SW480 (cell line): ENCODE measurements around the gene FTHL17.

Source experiments
- DNase-seq: peaks from one replicate; pipeline ENCODE4 v3.0.0-alpha.2; 2016; ENCODE audit warnings: low spot score

Gene FTHL17

GRCh38 chrX:31071725-31072124 is at the start of gene FTHL17:
TSS of gene FTHL17 (minus strand) at chrX:31072041. CDS start at chrX:31071953, 88 bp downstream.
- no peak for DNase-seq

- no peak for DNase-seq
Observed at GRCh38 chrX:31117266-31117665, 45.4 kb upstream of the FTHL17 start.

DNA sequence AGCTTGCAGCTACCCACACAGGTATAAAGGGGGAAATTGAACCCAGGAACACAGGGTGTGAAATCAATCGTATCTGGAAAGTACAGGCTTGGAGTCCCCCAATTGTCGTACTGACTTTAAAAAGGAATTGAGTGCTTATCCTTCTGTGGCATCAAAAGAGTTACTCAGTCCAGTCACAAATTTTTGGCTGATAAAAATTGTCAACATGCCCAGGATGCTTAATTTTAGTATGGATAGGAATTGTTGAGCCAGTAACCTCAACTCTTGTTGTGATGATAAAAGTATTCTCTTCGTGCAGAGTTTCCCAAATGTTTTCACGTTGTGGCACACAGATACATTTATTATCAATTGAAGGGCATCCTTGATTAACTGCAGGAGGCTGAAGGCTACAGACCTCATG is 43.6 kb upstream of the FTHL17 start:
- DNase-seq: no peak

DNA sequence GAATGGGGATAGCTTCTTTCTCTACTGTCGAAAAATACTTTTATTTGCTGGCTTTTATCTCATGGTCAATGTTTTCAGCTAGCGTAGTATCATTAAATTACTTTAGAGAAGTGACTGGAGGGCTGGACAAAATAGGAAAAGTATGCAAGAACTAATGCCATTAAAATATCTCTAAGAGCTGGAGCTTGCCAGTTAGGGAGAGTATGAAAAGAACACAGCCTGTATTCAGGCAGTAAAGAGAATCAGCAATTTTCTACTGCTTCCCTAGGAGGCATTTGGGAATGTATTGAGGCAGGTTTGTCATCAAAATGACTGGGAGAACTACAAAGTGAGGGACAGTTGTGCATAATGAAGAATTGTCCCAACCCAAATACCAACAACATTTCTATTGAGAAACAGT is 43.0 kb upstream of the FTHL17 start:
- no peak for DNase-seq

DNA sequence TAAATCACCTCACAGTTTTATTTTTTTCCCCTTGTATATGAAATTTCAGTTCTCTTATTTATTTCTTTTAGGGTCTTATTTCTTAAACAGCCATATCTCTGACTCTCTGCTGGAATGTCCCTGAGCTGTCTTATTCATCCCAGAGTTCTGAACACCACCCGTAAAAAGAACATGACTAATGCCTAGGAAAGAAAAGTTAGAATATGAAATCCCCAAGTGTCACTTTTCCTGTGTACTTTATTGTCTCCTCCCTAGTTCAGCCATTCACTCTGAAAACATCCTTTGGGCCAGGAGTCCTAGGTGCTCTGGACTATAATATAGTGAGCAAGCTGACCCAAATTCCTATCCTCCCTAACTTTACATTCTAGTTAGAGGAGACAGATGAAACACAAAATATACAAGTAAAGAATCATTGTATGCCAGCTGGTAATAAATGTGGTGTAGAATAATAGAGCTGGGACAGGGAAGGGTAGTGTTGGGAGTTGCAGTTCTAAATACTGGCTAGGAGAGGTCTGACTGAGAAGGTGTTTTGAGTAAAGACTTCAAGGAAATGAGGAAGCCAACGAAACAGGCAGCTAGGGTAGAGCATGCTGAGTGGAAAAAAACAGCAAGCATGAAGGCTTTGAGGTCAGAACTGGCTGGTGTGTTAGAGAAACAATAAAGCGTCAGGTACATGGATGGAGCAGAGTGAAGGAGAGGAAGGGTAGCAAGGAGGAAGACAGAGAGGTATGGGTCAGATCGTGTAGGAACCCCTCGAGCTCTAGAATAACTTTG is 40.6 kb upstream of the FTHL17 start:
- no peak for DNase-seq

DNA sequence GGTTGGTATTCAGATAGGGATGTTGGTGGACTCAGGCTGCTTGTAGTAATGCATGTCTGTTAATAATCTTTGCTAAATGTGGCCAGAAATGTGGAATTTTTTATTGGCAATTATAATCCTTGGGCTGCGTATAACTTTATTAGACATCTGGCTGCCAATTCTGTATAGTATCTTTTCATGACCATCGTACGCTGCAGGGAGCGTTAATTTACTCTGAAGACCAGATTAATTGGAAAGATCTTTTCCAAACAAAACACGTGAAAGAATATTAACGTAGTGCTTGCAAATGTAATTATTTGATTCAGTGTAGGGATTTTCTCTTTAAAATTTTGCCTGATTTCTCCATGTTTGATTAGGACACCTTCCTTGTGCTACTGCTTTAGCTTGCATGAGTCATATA is 38.8 kb upstream of the FTHL17 start:
- DNase-seq: no peak

GRCh38 chrX:31099536-31100090 is 27.8 kb upstream of the FTHL17 start:
- no peak for DNase-seq

DNA sequence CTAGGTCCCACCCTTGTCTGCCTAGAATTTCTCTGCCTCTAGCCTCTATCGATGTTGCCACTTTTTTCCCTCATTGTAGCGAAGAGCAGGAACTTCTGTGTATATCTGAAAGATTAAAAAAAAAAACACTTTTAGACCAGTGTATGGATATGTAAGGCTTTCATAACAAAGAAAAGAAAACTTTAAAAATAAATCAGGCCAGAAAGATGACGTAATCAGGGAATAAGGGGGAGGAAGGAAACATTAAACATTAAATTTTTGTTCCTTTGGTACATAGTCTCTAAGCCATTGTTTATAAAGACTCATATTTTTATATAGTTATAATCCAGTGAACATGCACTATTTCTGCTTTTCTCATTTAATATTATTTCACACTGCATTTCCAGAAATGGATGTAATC is 26.2 kb upstream of the FTHL17 start:
- no peak for DNase-seq

- DNase-seq: no peak
Observed at GRCh38 chrX:31093639-31093975, 21.8 kb upstream of the FTHL17 start.

DNA sequence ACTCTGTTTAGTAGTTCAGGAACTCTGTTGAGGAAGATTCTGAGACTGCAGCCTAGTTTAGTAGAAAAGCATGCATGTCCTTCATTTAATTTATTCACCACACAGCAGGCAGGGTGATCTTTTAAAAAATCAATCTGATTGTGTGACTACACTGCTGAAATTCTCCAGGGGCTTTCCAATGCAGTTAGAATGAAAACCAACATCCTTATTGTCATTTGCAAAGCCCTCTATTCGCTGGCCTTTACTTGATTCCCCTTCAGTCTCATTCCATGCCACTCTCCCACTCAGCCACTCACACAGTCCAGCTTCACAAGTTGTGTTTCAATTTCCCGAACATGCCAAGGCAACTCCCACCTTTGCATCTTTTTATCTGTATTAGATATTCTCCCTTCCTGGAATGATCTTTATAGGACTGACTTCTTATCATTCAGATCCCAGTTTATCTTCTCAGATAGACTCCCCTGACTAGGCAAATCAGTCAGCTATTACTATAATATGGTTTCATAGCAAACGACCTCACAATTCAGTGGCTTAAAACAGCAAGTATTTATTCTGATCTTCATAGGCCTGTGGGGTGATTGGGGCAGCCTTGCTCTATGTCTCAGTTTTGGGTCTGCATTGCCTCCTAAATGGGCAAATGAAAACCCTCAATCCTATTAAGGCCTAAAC is 21.3 kb upstream of the FTHL17 start:
- DNase-seq: no peak

- no peak for DNase-seq
Observed at GRCh38 chrX:31092476-31092875, 20.6 kb upstream of the FTHL17 start.

GRCh38 chrX:31091819-31092218 is 20.0 kb upstream of the FTHL17 start:
- no peak for DNase-seq

DNA sequence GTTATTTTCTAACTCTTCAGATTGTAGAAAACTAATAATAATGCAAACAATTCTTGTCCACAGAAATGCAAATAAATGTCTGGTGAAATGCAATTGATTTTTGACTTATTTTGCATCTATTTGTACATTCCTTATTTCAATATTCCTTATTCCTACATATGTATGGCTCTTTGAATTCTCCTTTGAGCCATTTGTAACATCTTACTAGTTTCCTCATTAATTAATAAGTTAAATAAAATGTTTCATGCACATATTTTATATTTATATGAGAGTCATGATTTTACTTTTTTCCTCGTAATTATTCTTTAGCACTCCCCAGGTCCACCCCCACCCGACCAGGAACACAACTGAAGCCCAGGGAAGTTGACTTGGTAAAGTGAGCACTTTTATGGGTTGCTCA is 2.7 kb upstream of the FTHL17 start:
- no peak for DNase-seq

DNA sequence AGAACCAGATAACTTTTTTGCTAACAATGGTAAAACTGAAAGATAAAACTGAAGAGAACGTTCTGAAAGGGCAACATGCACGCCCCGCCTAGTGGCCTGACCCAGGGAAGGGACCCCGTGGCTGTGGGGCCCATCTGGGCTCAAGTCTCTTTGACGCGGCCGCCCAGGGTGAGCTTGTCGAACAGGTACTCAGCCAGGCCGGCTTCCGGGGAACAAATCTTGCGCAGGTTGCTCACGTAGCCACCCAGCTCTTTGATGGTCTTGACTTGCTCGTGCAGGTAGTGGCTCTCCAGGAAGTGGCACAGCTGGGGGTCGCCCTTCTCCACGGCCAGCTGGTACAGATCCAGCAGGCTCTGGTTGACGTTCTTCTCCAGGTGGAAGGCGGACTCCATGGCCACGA is 579 bp downstream of the FTHL17 start:
- DNase-seq: no peak

DNA sequence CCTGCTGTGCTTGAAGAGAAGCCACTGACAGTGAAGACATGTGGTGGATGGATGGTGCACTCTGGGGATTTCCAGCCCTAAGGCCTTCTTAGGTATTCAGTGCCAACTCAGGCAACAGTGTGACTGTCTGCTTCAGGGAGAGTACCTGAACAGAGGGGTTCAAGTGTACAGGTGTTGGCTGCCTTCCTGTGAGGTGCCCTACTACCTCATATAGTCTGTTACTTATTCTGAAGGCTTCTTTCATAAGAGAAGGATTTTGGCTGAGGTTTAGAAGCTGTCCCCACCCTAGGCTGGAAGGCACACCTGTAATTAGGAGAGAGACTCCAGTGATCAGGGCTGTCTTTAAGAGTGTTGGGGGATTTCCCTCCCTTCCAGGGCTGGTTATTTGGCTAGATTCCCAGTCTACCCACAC is 1.8 kb downstream of the FTHL17 start:
- DNase-seq: no peak

DNA sequence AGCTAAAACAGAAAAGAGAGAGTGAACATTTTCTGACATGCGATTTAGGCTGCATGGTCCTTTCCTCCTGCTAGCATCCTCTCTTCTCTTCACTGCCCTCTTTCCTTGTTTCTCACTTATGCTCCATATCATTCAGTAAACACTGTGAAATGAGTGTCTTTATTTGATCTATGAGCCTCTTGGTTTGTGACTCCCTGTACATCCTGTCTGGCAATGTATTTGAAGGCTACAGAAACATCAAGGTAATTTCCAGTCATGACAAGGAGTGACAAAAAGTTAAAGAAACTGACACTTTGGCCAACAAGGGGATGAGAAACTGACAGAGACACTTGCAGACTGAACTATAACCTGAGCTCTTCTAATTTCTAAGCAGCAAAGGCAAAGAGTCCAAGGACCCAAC is 8.7 kb downstream of the FTHL17 start:
- DNase-seq: no peak

GRCh38 chrX:31061091-31061490 is 10.8 kb downstream of the FTHL17 start:
- no peak for DNase-seq

DNA sequence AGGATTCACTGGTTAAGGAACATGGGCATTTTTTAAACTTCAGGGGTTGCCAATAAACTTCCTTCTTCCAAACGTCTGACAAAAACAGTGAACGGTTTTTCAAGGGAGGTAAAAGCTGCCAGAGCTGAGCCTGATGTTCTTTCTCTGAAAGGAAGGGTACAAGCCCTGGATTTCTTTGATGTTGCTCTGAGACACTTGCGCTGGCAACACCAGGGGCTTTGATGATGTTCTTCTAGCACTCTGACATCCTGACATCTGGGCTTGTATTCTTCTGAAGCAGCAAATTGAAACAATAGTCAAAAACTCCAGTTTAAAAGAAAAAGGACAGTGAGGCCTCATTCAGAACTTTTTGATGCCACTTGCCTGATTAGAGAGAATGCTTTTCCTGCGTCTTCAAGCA is 11.8 kb downstream of the FTHL17 start:
- DNase-seq: no peak

- no peak for DNase-seq
Observed at GRCh38 chrX:31058284-31058683, 13.6 kb downstream of the FTHL17 start.

DNA sequence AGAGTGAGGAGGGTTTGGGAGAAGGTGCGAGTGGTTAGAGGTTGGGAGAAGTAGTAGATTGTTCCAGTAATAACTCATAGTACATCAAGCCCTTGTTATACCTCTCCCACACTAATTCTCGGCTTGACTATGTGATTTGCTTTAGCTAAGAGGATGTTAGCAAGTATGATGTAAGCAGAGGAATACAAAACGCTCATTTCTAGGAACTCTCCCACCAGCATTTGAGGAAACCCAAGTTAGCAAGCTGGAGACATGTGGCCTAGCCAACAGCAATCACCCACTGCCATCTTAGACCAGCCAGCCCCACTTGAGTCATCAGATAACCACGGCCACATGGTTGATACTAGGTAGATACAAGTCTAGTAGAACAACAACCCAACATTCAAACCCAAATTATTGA is 14.2 kb downstream of the FTHL17 start:
- DNase-seq: no peak

GRCh38 chrX:31057291-31057690 is 14.6 kb downstream of the FTHL17 start:
- no peak for DNase-seq

DNA sequence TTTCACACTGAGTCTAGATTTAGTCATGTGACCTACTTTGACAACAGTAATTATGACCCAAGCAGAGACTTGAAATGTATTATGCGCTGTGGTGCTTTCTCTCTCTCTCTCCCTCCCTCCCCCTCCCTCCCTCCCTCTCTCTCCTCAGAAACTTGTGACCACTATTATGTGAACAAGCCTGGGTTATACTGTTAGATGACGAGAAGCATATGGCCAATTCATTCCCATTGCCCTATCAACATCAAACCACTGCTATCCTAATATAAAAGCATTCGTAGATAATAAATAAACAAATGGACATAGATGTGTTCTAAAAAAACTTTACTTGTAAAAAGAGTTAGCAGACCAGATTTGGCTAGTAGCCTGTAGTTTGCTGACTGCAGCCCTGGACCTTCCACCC is 18.2 kb downstream of the FTHL17 start:
- no peak for DNase-seq

- DNase-seq: no peak
Observed at GRCh38 chrX:31039327-31039711, 32.5 kb downstream of the FTHL17 start.
